Smooth muscle cell (in vitro differentiated cells): ENCODE measurements around the gene PTH1R. TPM values are rescaled to one million over a fixed set of nuclear protein-coding genes. Genes with fewer than 3 reads are reported as not detected.
A peak's percentile ranks its signal among the peaks of the same experiment; 100 is the strongest.

Experiments
- DNase-seq: peaks from one replicate; lab custom pipeline; 2025; ENCODE audit not compliant: unreplicated experiment; lab: John Stamatoyannopoulos, UW
- H2AFZ ChIP-seq: fragments of 200-600 bp; sonication (generic); 2 replicates; pipeline ENCODE4 v1.6.0; 2016; ENCODE audit warnings: antibody characterized with exemption, low read depth, mild to moderate bottlenecking
- H3F3A ChIP-seq: fragments of 200-600 bp; sonication (generic); 2 replicates; pipeline ENCODE4 v1.6.0; 2017; ENCODE audit warnings: antibody characterized with exemption, low read depth
- H3K27ac ChIP-seq: fragments of 200-600 bp; sonication (generic); 2 replicates; pipeline ENCODE4 v1.5.1; 2016; ENCODE audit warnings: low read depth, mild to moderate bottlenecking
- H3K27me3 ChIP-seq: fragments of 200-600 bp; sonication (generic); 2 replicates; pipeline ENCODE4 v1.6.1; 2016; ENCODE audit warnings: low read depth, mild to moderate bottlenecking
- H3K36me3 ChIP-seq: fragments of 200-600 bp; sonication (generic); 2 replicates; pipeline ENCODE4 v1.5.1; 2016; ENCODE audit warnings: low read depth
- H3K4me1 ChIP-seq: fragments of 200-600 bp; sonication (generic); 2 replicates; pipeline ENCODE4 v1.5.1; 2016; ENCODE audit warnings: low read depth
- H3K4me2 ChIP-seq: fragments of 200-600 bp; sonication (generic); 2 replicates; pipeline ENCODE4 v1.6.0; 2016; ENCODE audit warnings: mild to moderate bottlenecking
- H3K4me3 ChIP-seq: fragments of 200-600 bp; sonication (generic); 2 replicates; pipeline ENCODE4 v1.5.1; 2016; ENCODE audit warnings: mild to moderate bottlenecking
- H3K79me2 ChIP-seq: fragments of 200-600 bp; sonication (generic); 2 replicates; pipeline ENCODE4 v1.6.0; 2016; ENCODE audit warnings: low read depth, mild to moderate bottlenecking
- H3K9ac ChIP-seq: fragments of 200-600 bp; sonication (generic); 2 replicates; pipeline ENCODE4 v1.6.0; 2016; ENCODE audit warnings: low read depth
- H3K9me3 ChIP-seq: fragments of 200-600 bp; sonication (generic); replicated peaks from 2 replicates; pipeline ENCODE4 v1.5.1; 2016; ENCODE audit warnings: low read depth
- H4K20me1 ChIP-seq: fragments of 200-600 bp; sonication (generic); 2 replicates; pipeline ENCODE4 v1.6.0; 2016; ENCODE audit warnings: low read depth
- WGBS: methylation state at CpG from one replicate; pipeline ENCODE4 v1.1.7; 2016; ENCODE audit warnings: low lambda C conversion rate; 5-methylcytosine and 5-hydroxymethylcytosine counted together
- polyA plus RNA-seq: library from polyadenylated mRNA; unstranded; fragments of >200 nt; fragmentation: Nextera tagmentation; extraction: Ambion mirVana; gene quantifications from 2 replicates; pipeline ENCODE4 v1.2.1, GENCODE V29; 2016
- total RNA-seq: library from RNA; depleted of rRNA; stranded (reverse); fragments of >200 nt; gene quantifications from 2 replicates; pipeline ENCODE4 v1.2.3, GENCODE V29; 2014
- TF ChIP-seq, protein P1 (sequence below): fragments of 200-600 bp; sonication (generic); IDR thresholded peaks from 2 replicates; pipeline ENCODE4 v1.5.1; 2017; ENCODE audit warnings: borderline replicate concordance, mild to moderate bottlenecking, antibody characterized with exemption; ENCODE audit not compliant: insufficient read depth, poor library complexity, severe bottlenecking

Gene PTH1R
- total and polyA plus RNA-seq, 2 experiments from 2014 or later = 17.7 to 50.6 TPM

DNA sequence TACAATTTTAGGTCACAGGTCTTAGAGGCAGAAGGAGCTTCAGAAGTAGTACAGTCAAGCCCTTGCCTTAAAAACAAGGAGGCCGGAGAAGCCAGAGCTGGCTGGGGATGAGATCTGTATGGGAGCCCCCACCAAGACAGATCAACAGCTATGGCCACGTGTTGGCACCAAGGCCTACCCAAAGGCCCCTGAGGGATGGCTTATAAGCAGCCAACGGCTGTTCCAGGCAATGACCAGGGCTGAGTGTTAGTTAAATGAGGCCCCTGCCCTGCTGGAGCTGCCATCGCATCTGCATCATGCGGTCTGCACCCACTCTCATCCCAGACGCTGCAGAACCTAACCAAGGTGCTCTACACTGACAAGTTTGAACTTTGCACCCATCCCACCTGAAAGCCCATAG is 55.7 kb downstream of the PTH1R start:
- Histone ChIP-seq H3K9ac (no peak overlapping the region), H3K9me3 (no peaks in the 10 kb centered on the region), H3K36me3 (no peaks in the 10 kb centered on the region), H3K4me2 (no peak overlapping the region), H3K4me3 (no peak overlapping the region), H3K79me2 (peaks cover 40% of the 10 kb centered on the region), H2AFZ (no peak overlapping the region), H3K27me3 (no peaks in the 10 kb centered on the region), H3K27ac (no peak overlapping the region), H3K4me1 (peaks cover 13% of the 10 kb centered on the region), H3F3A (peaks cover 10% of the 10 kb centered on the region), H4K20me1 (peaks cover 88% of the 10 kb centered on the region)
- 78% methylated on average over 6 of the region's 6 CpGs for WGBS
- TF ChIP-seq, protein P1, sequence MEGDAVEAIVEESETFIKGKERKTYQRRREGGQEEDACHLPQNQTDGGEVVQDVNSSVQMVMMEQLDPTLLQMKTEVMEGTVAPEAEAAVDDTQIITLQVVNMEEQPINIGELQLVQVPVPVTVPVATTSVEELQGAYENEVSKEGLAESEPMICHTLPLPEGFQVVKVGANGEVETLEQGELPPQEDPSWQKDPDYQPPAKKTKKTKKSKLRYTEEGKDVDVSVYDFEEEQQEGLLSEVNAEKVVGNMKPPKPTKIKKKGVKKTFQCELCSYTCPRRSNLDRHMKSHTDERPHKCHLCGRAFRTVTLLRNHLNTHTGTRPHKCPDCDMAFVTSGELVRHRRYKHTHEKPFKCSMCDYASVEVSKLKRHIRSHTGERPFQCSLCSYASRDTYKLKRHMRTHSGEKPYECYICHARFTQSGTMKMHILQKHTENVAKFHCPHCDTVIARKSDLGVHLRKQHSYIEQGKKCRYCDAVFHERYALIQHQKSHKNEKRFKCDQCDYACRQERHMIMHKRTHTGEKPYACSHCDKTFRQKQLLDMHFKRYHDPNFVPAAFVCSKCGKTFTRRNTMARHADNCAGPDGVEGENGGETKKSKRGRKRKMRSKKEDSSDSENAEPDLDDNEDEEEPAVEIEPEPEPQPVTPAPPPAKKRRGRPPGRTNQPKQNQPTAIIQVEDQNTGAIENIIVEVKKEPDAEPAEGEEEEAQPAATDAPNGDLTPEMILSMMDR = no peak
- DNase-seq = no peak

DNA sequence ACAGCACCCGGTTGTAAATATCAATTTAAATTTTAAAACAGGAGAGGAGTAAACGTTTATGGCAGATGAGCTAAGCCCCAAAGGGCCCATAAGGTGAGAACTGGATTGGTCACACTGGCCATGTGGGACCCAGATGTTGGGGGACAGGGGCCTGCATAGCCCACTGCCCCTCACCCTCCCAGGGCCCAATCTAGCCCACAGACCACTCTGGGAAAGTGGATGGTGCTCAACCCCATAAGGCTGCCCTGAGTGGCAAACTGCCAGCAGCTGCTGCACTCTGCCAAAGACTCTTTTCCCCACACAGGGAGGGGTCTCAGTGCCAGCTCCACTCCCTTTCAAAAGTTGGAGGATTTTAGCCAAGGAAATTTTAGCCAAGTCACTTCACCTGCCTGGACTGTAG is 56.6 kb downstream of the PTH1R start:
- no peak overlapping the region for H3K9ac ChIP-seq
- H4K20me1 ChIP-seq = peaks cover 92% of the 10 kb centered on the region
- no peaks in the 10 kb centered on the region for H3K36me3 ChIP-seq
- no peak overlapping the region for H3K4me2 ChIP-seq
- H3K4me3 ChIP-seq = no peak overlapping the region
- 80% methylated on average over 2 of the region's 2 CpGs for WGBS
- DNase-seq = no peak
- peak overlapping the region; percentile 67 for H3K27ac ChIP-seq
- peaks cover 13% of the 10 kb centered on the region for H3K4me1 ChIP-seq
- no peak overlapping the region for H2AFZ ChIP-seq
- no peaks in the 10 kb centered on the region for H3K9me3 ChIP-seq
- TF ChIP-seq, protein P1 = no peak
- no peaks in the 10 kb centered on the region for H3K27me3 ChIP-seq
- H3F3A ChIP-seq = peaks cover 10% of the 10 kb centered on the region
- peaks cover 40% of the 10 kb centered on the region for H3K79me2 ChIP-seq

DNA sequence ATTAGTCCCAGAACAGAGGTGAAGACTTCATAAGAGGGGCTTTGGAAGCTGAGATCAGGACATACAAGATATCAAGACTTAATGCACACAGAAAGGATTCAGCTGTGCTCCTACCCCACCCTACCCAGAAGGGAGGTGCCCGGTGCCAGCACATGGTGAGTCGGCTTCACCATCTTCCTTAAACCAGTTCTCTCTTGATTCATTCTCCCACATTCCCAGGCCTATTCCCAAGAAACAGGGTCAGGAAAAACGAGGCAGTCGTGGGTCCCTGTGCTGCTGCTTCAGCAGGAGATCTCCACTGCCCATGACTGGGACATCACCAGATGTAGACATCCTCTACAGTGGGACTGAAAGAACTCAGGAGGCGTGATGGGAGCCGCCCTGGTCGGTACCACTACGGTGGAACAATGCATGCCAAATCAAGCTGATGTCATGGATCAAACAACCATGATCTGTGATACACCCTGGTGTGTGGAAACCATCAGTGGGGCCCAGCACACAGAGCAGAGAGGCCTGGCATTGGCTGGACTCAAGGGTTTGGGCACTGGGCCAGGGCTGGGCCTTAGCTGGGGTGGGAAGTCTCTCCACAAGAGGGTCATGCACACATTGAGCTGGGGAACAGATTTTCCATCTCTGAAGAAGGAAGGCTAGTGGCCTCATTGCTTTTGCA is 57.1 kb downstream of the PTH1R start:
- Histone ChIP-seq H3K27me3 (no peaks in the 10 kb centered on the region), H3K27ac (peak overlapping the region; percentile 67), H3K79me2 (peaks cover 46% of the 10 kb centered on the region), H3F3A (peaks cover 10% of the 10 kb centered on the region), H3K4me2 (peak overlapping the region; percentile 59), H4K20me1 (peaks cover 92% of the 10 kb centered on the region), H3K9ac (no peak overlapping the region), H2AFZ (no peak overlapping the region), H3K4me3 (no peak overlapping the region), H3K9me3 (no peaks in the 10 kb centered on the region), H3K4me1 (peaks cover 13% of the 10 kb centered on the region), H3K36me3 (no peaks in the 10 kb centered on the region)
- 86% methylated on average over 8 of the region's 8 CpGs for WGBS
- no peak for DNase-seq
- TF ChIP-seq, protein P1 = no peak
